ENCODE measurements around the gene ATG101.

Gene ATG101

GRCh38 chr12:52056801-52057637 lies 12.8 kb upstream of the ATG101 start:
- TF ChIP-seq SPI1 (IDR thresholded peaks at IDR 0.05; ENCODE audit: low read depth, low read length) = no peak
- TF ChIP-seq POLR2AphosphoS5 (IDR thresholded peaks at IDR 0.05; ENCODE audit: low read depth, low read length) = no peak
- no peak for TF ChIP-seq TAF1 (IDR thresholded peaks at IDR 0.05; ENCODE audit: low read depth, low read length)
- no peak for TF ChIP-seq PAX5 (IDR thresholded peaks at IDR 0.05; ENCODE audit: insufficient read depth, low read length, severe bottlenecking)
- TF ChIP-seq POLR2A (IDR thresholded peaks at IDR 0.05; ENCODE audit: low read depth, low read length) = no peak
- TF ChIP-seq POU2F2 (IDR thresholded peaks at IDR 0.05; ENCODE audit: low read depth, low read length) = no peak
- FAIRE-seq (no peak), DNase-seq (ENCODE audit: insufficient read length, low spot score) (no peak)

- DNase-seq (ENCODE audit: insufficient read length, low spot score) = no peak
- FAIRE-seq = no peak
- no peak for TF ChIP-seq POLR2AphosphoS5 (IDR thresholded peaks at IDR 0.05; ENCODE audit: low read depth, low read length)
- TF ChIP-seq POU2F2 (IDR thresholded peaks at IDR 0.05; ENCODE audit: low read depth, low read length) = no peak
- TF ChIP-seq TAF1 (IDR thresholded peaks at IDR 0.05; ENCODE audit: low read depth, low read length) = no peak
Observed at GRCh38 chr12:52057638-52058576, 11.9 kb upstream of the ATG101 start.

GRCh38 chr12:52058631-52059361 lies 11.0 kb upstream of the ATG101 start:
- TF ChIP-seq PAX5 (IDR thresholded peaks at IDR 0.05; ENCODE audit: insufficient read depth, low read length, severe bottlenecking) (no peak), POU2F2 (IDR thresholded peaks at IDR 0.05; ENCODE audit: low read depth, low read length) (no peak), POLR2A (IDR thresholded peaks at IDR 0.05; ENCODE audit: low read depth, low read length) (no peak)
- FAIRE-seq = no peak
- DNase-seq (ENCODE audit: insufficient read length, low spot score) = no peak

- no peak for FAIRE-seq
- no peak for TF ChIP-seq TAF1 (IDR thresholded peaks at IDR 0.05; ENCODE audit: low read depth, low read length)
- TF ChIP-seq POLR2AphosphoS5 (IDR thresholded peaks at IDR 0.05; ENCODE audit: low read depth, low read length) = 0 out of 2 replicates have a peak, but pooled peaks have one; percentile 1
- DNase-seq (ENCODE audit: insufficient read length, low spot score) = no peak
Observed at GRCh38 chr12:52059582-52060497, 9.9 kb upstream of the ATG101 start.

GRCh38 chr12:52060498-52061177 lies 9.1 kb upstream of the ATG101 start:
- DNase-seq (ENCODE audit: insufficient read length, low spot score) (no peak), FAIRE-seq (no peak)
- TF ChIP-seq POU2F2 (IDR thresholded peaks at IDR 0.05; ENCODE audit: low read depth, low read length) (no peak), POLR2AphosphoS5 (IDR thresholded peaks at IDR 0.05; ENCODE audit: low read depth, low read length) (no peak), POLR2A (IDR thresholded peaks at IDR 0.05; ENCODE audit: low read depth, low read length) (no peak), PAX5 (IDR thresholded peaks at IDR 0.05; ENCODE audit: insufficient read depth, low read length, severe bottlenecking) (no peak), TAF1 (IDR thresholded peaks at IDR 0.05; ENCODE audit: low read depth, low read length) (no peak), SPI1 (IDR thresholded peaks at IDR 0.05; ENCODE audit: low read depth, low read length) (no peak)

GRCh38 chr12:52061470-52062166 lies 8.2 kb upstream of the ATG101 start:
- TF ChIP-seq SPI1 (IDR thresholded peaks at IDR 0.05; ENCODE audit: low read depth, low read length) (no peak), TAF1 (IDR thresholded peaks at IDR 0.05; ENCODE audit: low read depth, low read length) (no peak), POU2F2 (IDR thresholded peaks at IDR 0.05; ENCODE audit: low read depth, low read length) (no peak), POLR2A (IDR thresholded peaks at IDR 0.05; ENCODE audit: low read depth, low read length) (no peak), PAX5 (IDR thresholded peaks at IDR 0.05; ENCODE audit: insufficient read depth, low read length, severe bottlenecking) (no peak), POLR2AphosphoS5 (IDR thresholded peaks at IDR 0.05; ENCODE audit: low read depth, low read length) (no peak)
- FAIRE-seq = no peak
- DNase-seq (ENCODE audit: insufficient read length, low spot score) = no peak

GRCh38 chr12:52062167-52063081 lies 7.4 kb upstream of the ATG101 start:
- no peak for FAIRE-seq
- no peak for DNase-seq (ENCODE audit: insufficient read length, low spot score)

More at GRCh38 chr12:52062167-52063081, 7.4 kb upstream of the ATG101 start:
- TF ChIP-seq PAX5 (IDR thresholded peaks at IDR 0.05; ENCODE audit: insufficient read depth, low read length, severe bottlenecking) = no peak

Measured in GM12891 (cell line).